GM13977 (cell line): ENCODE measurements around the gene FXYD5.
"Not testable (repeated sequence)": the region's sequence is repeated elsewhere in the genome, so short reads cannot be mapped to it uniquely, and the experiment has no call there.

ENCODE experiments used
- DNase-seq: peaks from one replicate; pipeline ENCODE4 v3.0.0; 2012; ENCODE audit warnings: low spot score
- in situ Hi-C: fragments of 300-500 bp; cut with MboI; formaldehyde crosslinking; loops from one replicate; pipeline ENCODE4 v1.12.0; 2022; ENCODE audit warnings: low sequenced_read_pairs, low pct_unique_long_range_greater_than_20kb, mixed read lengths, inconsistent platforms; ENCODE audit not compliant: unreplicated experiment
- TF ChIP-seq, protein P1 (sequence below): IDR thresholded peaks from 2 replicates; pipeline ENCODE4 v1.5.1; 2012; ENCODE audit warnings: mild to moderate bottlenecking, control low read depth; ENCODE audit not compliant: insufficient read depth; ENCODE audit errors: extremely low read depth, missing control alignments

The FXYD5 gene

DNA sequence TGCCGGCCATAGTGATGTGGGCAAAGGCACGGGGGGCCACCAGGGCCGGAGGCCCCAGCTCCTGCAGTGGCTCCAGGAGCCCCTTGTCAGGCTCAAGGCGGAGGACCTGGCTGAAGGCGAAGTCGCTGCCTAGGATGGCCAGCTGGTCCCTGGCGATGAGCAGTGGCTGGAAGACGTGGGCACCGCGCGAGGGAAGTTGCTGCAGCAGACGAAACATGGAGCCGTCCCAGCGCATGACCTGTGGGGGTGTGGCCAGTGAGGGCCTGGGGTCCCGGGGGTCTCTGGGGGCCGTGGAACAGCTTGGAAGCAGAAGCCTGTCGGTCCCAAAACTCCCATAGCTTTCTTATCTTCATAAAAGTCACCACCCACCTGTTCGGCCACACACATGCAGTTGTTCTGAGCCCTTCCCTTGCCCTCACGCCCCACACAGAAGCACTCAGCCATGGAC is 29.2 kb upstream of the FXYD5 start:
- in situ Hi-C loops: no loop called here
- no peak for DNase-seq
- TF ChIP-seq, protein P1, sequence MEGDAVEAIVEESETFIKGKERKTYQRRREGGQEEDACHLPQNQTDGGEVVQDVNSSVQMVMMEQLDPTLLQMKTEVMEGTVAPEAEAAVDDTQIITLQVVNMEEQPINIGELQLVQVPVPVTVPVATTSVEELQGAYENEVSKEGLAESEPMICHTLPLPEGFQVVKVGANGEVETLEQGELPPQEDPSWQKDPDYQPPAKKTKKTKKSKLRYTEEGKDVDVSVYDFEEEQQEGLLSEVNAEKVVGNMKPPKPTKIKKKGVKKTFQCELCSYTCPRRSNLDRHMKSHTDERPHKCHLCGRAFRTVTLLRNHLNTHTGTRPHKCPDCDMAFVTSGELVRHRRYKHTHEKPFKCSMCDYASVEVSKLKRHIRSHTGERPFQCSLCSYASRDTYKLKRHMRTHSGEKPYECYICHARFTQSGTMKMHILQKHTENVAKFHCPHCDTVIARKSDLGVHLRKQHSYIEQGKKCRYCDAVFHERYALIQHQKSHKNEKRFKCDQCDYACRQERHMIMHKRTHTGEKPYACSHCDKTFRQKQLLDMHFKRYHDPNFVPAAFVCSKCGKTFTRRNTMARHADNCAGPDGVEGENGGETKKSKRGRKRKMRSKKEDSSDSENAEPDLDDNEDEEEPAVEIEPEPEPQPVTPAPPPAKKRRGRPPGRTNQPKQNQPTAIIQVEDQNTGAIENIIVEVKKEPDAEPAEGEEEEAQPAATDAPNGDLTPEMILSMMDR: no peak

DNA sequence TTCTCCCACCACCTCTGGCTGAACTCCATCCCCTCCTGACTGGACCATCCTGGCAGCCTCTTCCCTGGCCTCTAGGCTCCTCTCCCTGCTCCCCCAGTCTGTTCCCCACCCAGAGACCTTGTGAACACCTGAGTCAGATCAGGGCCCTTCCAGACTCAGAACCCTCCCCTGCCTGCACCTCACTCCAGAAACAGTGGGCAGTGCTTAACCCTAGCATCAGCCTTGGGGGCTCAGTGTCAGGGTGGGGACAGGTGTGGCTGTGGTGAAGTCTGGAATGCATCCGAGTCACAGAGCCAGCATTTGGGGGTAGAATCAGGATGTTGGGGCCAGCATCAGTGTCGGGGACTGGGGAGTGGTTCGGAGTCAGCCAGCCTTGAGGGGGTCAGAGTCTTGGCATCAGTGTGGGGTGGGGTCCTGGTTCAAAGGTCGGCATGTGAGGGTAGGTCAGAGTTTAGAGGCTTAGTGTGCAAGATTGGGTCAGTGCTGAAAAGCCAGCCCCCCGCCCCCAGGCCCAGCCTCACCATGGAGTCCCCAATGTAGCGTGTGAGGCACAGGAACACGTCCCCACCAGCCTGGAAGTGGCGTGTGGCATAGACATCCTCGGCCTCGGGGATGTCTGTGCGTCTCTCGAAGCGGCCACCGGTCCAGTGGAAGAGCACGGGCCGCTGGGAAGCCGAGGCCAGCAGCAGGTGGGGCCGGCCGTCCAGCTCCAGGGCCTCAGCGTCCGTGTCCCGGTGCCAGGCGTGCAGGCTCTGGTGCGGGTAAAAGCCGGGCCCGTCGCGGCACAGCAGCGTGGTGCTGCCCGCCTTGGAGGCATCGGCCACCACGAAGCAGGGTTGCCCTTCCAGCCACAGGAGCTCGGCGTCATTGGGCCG is 28.5 kb upstream of the FXYD5 start:
- in situ Hi-C loops: no loop called here
- TF ChIP-seq, protein P1: no peak
- no peak for DNase-seq

DNA sequence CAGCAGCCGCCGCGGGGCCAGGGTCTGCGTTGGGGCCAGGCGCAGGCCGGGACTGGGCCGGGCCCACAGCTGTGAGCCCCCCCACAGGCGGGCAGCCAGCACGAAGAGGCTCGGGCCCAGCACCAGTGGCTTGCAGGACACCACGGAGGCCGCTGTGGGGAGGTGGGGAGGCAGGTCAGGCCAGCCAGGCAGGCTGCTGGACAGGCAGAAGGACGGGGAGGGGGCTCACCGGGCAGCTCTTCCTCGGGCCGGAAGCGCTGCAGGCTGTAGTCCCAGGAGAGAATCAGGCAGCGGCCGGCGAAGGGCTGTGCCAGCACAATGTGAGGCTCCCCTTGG is 27.9 kb upstream of the FXYD5 start:
- in situ Hi-C loops: no loop called here
- TF ChIP-seq, protein P1: no peak
- DNase-seq: no peak

DNA sequence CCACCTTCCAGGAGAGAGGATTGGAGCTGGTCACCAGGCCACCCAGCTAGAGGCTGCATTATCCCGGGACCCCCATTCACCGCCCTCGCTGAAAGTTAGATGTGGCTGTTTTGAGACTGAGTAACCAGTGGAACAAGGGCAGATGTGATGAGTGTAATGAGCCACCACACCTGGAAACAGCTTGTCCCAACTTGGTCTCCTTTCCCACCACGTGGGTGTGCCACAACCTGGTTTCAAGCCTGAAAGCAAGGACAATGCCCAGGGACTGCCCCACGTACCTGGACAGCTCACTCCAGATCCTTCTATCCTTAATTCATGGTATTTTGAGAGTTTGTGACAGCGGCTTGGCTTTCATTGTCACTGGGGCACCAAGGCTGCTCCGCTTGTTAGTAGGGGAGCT is 26.7 kb upstream of the FXYD5 start:
- in situ Hi-C loops: no loop called here
- TF ChIP-seq, protein P1: no peak
- no peak for DNase-seq

DNA sequence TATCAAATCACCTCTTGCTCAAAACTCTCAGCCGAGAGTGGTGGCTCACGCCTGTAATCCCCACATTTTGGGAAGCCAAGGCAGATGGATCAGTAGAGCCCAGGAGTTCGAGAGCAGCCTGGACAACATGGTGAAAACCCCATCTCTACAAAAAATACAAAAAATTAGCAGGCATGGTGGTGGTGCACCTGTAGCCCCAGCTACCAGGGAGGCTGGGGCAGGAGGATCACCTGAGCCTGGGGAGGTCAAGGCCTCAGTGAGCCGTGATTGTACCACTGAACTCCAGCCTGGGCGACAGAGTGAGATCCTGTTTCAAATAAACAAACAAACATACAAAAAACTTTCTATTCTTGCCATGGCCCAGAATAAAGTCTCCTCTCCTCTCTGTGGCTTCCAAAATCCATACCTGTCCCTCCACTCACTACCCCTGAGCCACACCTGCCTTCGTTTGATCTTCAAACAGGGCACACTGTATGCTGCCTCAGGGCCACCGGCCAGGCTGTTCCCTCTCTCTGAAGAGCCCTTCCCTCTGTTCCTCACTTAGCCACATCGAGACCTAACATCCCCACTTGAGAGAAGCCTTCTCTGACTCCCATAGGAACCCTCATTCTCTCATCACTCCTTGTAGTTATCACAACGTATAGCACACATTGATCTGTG is 26.0 kb upstream of the FXYD5 start:
- TF ChIP-seq, protein P1: no peak
- in situ Hi-C loops: no loop called here
- no peak for DNase-seq

DNA sequence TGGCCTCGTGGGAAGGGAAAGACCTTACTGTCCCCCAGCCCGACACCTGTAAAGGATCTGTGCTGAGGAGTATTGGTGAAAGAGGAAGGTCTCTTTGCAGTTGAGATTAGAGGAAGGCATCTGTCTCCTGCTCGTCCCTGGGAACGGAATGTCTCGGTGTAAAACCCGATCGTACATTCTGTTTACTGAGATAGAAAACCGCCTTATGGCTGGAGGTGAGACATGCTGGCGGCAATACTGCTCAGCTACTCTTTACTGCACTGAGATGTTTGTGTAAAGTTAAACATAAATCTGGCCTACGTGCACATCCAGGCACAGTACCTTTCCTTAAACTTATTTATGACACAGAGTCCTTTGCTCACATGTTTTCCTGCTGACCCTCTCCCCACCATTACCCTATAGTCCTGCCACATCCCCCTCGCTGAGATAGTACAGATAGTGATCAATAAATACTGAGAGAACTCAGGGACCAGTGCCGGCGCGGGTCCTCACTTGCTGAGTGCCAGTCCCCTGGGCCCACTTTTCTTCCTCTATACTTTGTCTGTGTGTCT is 24.7 kb upstream of the FXYD5 start:
- in situ Hi-C loops, DNase-seq: not testable (repeated sequence)
